NT2/D1 (cell line): Measurements from ENCODE around the gene CREB3L2.

Source experiments
- SUZ12 ChIP-seq: IDR thresholded peaks from 2 replicates; pipeline ENCODE4 v1.6.1; 2011; ENCODE audit not compliant: insufficient read length, insufficient read depth; ENCODE audit errors: extremely low read depth
- YY1 ChIP-seq: IDR thresholded peaks from 2 replicates; pipeline ENCODE4 v1.6.1; 2011; ENCODE audit not compliant: insufficient read length, insufficient read depth
- ZNF274 ChIP-seq: IDR thresholded peaks from 2 replicates; pipeline ENCODE4 v1.6.1; 2011; ENCODE audit warnings: mild to moderate bottlenecking, low read depth, low read length

DNA sequence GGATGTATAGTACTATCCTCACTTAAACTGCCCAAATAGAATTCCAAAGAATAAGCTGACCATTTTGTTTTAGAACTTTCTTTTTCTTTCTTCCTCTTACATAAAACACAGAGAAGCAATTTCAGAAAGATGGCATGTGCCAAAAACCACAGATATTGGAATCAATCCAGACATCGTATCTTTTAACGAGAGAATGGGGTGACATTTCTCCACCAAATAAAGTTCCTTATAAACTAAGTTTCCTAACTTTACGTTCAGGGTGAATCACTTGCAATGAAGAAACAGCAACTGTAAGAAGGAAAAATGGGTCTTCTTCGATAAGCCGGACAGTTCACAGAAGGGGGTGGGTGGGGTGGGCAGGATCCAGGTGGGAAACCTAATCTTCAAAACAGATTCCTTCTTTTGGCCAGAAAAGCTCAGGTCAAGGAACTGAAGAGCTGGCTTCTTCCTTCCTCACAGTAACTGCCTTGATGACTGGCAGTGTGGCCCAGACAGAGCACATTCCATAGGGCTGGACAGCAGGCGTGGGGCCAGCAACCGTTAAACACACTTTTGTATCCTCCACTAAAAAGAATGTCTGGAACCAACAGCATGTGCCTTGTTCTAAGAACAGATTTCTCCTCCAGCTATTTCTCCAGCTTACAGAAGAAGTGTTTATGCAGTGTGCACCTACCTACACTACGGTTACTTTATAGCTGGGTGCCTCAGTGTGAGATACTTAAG, 31.5 kb downstream of the CREB3L2 start:
- TF ChIP-seq YY1 (no peak), ZNF274 (no peak), SUZ12 (no peak)
